TTC549 (cell line): Measurements from ENCODE around the gene TMEM256.

Experiments
- FAIRE-seq: peaks from 2 replicates; lab custom pipeline; 2012; peaks lifted over from hg19 to GRCh38; lab: Jason Lieb, UNC

Gene TMEM256

DNA sequence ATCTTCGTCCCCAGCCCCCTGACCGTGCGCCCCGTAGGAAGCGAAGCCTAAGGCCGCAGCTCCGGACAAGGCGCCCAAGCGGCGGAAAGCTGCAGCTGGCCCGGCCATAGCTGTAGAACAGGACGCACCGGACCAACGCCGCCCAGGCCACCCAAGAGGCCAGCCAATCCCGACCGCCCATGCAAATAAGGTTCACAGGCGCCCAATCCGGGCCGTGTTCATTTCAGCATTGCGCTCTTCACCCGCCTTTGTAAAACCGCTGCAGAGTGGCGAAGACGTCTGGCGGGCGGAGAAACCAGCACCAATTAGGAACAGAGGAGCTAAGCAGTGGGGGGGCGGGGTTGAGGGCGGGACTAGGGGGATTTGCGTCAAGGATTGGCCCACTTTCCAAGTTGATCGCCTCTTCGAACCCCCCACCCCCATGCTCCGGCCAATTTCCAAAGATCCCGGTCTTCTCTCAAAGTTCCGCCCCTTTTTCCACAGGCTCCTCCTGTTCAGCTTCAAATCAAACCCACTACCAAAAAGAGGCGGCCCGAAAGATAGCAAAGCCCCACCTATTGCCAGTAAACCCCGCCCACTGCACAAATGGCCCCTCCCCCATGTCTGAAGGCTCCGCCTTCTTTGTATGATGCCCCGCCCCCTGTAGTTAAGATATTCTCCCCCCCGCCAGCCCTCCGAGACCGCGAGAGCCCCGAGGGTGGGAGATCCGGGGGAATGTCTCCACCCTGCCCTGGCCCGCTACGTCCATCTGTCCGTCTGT, at the start of gene TMEM256:
TSS of gene TMEM256 (minus strand) at position 121 of the 760 bp plus-strand sequence. CDS start at position 108, 13 bp downstream.
- FAIRE-seq: peak; percentile 95

- no peak for FAIRE-seq
Measured at GRCh38 chr17:7448461-7448860, 44.6 kb upstream of the TMEM256 start.

DNA sequence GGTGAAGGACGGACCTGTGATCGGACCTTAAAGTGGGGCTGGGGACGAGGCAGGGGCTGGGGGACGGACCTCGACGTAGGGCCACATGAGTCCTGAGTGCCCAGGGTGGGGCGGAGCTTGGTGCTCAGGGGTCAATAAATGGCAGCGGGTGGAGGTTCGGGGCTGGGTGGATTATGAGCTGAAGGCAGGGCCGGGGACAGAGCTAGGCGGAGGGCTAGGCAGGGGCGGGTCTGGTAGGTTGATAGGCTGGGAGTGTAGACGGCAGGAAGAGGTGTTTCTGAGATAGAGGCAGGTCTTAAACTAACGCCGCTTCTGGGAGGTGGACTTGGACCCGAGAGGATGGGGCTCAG, 41.7 kb upstream of the TMEM256 start:
- FAIRE-seq: no peak

GRCh38 chr17:7444682-7445618, 41.1 kb upstream of the TMEM256 start, which contains the start of gene CHRNB1:
TSS of gene CHRNB1 (plus strand) at chr17:7445061. CDS start at chr17:7445128, 67 bp downstream.
- FAIRE-seq: no peak

DNA sequence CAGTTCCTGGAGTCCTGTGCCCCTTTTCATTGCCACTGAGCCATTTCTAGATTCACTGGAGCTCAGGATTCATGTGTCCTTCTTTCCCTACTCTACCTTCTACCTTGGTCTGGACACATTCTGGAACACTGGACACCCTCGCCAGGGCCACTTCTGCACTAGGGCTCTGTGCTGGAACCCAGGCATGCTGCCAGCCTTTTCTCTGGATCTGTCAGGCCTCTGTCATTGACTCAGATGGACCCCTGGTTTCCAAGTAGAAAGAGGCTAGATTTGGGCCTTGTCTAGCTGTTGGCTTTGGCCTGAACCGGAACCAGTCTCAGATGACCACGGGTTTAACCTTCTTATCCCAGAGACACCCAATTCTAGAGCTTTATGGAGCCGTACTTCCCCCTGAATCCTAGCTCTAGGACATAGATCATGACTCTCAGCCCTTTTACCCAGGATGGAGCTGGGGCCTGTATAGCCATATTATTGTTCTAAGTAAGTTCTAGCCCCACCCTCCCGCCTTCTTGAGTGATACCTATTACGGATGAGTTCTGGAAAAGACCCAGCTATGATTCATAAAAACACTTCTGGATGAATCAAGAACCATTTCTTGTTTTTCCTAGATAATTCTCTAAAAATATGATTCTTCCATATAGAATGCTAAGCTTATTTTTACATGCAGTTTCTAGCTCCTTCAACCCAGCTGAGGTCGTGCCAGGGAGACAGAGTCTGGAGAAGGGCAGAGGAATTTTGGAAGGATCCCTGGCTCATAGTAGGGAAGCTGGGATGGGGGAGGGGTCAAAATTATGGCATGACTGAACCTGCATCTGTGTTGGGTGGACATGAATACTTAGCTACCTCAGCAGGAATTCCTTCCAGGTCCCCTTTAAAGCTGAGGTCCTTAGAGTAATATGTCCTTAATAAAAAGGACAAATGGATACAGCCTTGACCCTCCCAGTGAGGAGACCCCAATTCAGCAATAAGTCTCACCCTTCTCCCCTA, 39.9 kb upstream of the TMEM256 start:
- FAIRE-seq: no peak

GRCh38 chr17:7442142-7442541, 38.2 kb upstream of the TMEM256 start:
- no peak for FAIRE-seq

DNA sequence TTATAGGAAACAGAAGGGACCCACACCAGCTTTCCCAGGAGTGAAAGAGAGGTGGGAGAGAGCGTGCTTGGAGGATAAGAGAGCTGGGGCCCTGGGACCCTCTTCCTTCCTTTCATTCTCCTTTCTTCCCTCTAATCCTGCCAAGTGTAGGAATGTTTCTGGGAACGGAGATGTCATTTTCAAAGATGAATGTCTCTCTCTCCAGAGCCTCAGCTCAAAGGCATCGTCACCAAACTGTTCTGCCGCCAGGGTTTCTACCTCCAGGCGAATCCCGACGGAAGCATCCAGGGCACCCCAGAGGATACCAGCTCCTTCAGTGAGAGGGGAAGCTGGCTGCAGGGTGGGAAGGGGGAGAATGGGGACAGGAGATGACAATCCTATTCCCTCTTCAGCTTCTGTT, 37.4 kb upstream of the TMEM256 start:
- no peak for FAIRE-seq

DNA sequence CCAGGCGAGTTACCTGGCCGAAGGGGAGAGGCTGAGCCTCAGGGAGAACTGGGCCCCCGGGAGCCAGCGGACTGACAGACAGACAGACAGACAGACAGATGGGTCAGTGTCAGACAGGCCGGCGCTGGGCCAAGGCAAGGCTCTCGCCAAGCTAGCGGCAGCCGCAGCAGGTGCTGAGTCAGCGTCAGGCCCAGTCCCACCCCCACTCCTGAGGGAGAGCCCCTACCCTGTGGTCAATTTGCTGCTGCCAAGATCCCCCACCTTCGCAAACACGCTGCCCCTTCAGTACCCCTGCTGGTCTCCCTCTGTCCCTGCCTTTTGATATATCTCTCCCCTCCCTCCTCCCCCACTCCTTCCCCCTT, 36.9 kb upstream of the TMEM256 start:
- FAIRE-seq: no peak

- no peak for FAIRE-seq
Measured at GRCh38 chr17:7440113-7440833, 36.4 kb upstream of the TMEM256 start.

DNA sequence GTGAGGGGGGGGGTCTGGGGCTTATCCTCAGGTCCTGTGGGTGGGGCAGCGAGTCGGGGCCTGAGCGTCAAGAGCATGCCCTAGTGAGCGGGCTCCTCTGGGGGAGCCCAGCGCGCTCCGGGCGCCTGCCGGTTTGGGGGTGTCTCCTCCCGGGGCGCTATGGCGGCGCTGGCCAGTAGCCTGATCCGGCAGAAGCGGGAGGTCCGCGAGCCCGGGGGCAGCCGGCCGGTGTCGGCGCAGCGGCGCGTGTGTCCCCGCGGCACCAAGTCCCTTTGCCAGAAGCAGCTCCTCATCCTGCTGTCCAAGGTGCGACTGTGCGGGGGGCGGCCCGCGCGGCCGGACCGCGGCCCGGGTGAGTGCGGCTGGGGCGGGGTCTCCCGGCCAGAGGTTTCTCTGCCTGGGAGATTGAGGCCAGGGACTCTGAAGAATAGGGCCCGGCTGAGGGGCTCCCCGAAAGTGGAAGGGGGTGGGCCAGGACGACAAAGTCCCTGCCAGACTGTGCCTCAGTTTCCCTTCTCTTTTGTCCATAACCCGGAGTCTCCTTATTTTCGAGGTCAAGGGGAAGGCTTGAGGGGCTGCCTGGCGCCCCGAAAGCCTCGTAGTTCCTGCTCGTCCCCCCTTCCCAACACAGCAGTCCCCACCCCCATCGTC, 35.7 kb upstream of the TMEM256 start, which contains the start of gene FGF11:
TSS of gene FGF11 (plus strand) at position 51 of the 651 bp plus-strand sequence. CDS start at position 160, 109 bp downstream.
- FAIRE-seq: no peak

DNA sequence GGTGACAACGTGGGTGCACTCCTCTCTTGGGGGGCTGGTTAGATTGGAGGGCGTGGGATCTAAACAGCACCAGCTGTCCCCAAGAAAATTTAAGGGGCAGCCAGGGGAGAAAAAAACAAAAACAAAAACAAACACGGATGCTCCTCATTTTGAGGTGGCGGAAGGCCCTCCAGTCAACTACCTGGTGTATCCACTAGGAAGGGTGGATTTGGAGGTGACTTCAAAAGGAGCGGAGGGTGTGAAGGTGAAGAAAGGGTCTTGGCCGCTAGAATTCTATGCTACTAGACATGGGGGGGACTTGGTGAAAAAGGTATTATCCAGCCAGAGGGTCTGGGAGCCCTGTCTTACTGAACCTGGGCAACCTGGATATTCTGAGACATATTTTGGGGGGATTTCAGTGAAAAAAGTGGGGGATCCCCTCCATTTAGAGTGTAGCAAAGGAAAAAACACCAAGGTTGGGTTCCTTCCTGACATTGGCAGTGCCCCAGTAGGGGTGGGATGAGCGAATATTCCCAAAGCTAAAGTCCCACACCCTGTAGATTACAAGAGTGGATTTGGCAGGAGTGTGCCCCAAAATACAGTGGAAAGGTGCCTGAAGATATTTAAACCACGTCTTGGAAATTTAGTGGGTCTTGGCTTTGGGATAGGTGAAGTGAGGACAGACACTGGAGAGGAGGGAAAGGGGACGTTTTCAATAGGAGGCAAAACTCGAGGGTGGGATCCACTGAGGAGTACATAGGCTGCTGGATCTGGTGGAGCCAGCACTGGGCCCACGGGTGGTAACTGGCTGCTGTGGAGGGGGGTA, 35.0 kb upstream of the TMEM256 start:
- no peak for FAIRE-seq

DNA sequence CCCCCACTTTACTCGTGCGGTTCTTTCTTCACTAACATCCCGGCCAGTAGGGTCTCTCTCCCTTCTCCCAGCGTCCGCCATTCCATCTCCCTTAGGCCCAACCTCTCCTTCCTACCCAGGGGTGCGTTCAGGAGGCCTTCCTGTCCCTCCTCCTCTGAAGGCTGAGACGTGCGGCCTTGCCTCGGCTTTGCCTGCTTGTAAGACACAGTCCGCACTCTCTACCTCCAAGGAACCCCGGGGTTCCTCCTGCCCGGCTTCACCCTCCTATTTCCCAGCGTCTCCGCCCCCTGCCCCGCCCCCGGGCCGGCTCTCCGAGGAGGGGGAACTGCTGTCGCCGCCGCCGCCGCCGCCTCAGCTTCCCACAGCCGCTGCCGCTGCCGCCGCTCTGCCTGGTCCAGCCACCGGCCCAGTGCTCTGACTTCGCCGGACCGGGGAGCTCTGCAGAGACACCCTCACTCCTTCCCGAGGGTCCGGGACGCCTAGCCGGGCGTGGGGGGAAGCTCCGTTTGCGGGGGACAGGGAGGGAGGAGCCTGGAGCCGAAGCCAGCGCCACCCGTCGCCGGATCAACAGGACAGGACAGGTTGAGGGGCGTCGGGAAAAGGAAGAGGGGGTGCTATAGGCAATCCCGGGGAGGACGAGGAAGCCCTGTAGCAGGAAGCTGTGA, 34.2 kb upstream of the TMEM256 start:
- no peak for FAIRE-seq

GRCh38 chr17:7437369-7437863, 33.5 kb upstream of the TMEM256 start:
- no peak for FAIRE-seq

DNA sequence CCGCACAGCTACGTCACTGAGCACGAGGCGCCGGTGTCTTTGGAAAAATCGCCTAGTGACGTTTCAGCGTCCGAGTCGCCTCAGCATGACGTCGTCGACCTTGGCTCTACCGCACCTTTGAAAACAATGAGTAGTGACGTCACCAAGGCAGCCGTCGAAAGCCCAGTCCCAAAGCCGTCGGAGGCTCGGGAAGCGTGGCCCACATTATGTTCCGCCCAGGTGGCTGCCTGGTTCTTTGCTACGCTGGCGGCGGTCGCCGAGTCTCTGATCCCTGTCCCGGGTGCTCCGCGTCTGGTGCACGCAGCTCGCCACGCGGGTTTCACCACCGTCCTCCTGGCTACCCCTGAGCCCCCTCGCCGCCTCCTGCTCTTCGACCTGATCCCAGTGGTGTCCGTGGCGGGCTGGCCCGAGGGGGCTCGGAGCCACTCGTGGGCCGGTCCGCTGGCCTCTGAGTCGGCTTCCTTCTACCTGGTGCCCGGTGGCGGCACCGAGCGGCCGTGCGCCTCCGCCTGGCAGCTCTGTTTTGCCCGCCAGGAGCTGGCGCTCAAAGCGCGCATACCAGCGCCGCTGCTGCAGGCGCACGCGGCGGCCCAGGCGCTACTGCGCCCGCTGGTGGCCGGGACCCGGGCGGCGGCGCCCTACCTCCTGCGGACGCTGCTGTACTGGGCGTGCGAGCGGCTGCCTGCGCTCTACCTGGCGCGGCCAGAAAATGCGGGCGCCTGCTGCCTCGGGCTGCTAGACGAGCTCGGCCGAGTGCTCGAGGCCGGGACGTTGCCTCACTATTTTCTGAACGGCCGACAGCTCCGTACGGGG, 32.9 kb upstream of the TMEM256 start:
- no peak for FAIRE-seq

DNA sequence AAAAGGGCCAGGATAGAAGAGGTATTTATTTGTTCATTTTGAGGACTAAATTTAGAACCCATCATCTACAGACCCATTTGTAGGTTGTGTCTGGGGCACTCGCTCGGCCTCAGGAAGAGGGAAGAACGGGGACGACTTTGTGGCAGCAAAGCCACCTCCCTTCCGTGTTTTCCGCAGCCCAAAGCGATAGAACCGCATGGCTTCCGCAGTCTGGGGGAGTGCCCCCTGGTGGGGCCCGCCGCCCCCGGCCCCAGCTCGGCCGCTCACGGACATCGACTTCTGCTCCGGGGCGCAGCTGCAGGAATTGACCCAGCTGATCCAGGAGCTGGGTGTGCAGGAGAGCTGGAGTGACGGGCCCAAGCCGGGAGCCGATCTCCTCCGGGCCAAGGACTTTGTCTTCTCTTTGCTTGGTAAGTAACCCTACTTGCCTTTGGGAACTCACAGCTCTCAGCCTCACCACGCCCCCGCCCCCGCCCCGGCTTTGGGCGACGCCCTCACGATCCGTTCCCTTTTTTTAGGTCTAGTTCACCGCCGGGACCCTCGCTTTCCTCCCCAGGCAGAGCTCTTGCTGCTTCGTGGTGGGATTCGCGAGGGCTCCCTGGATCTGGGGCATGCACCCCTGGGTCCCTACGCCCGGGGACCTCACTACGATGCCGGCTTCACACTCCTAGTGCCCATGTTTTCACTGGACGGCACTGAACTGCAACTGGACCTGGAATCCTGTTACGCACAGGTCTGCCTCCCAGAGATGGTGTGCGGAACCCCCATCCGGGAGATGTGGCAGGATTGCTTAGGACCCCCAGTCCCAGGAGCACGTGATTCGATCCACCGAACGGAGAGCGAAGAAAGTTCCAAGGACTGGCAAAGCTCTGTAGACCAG, 32.0 kb upstream of the TMEM256 start:
- no peak for FAIRE-seq

- no peak for FAIRE-seq
Measured at GRCh38 chr17:7432296-7432695, 28.4 kb upstream of the TMEM256 start.

GRCh38 chr17:7431231-7431630, 27.3 kb upstream of the TMEM256 start:
- no peak for FAIRE-seq
